ENCODE results near the gene ACSL4.

ACSL4 gene

GRCh38 chrX:109596015-109596414 is 137.0 kb downstream of the ACSL4 start:
- no peak for DNase-seq (ENCODE audit: low spot score)
